C4-2B (cell line): ENCODE measurements around the gene HSBP1.

Experiments used
- ZFX ChIP-seq: fragments of 450-650 bp; IDR thresholded peaks from 2 replicates; pipeline ENCODE4 v1.6.1; 2017
- TF ChIP-seq, protein P1 (sequence below): fragments of 450-650 bp; conservative IDR thresholded peaks from 2 replicates; pipeline ENCODE4 v1.5.1; 2017; ENCODE audit warnings: mild to moderate bottlenecking

DNA sequence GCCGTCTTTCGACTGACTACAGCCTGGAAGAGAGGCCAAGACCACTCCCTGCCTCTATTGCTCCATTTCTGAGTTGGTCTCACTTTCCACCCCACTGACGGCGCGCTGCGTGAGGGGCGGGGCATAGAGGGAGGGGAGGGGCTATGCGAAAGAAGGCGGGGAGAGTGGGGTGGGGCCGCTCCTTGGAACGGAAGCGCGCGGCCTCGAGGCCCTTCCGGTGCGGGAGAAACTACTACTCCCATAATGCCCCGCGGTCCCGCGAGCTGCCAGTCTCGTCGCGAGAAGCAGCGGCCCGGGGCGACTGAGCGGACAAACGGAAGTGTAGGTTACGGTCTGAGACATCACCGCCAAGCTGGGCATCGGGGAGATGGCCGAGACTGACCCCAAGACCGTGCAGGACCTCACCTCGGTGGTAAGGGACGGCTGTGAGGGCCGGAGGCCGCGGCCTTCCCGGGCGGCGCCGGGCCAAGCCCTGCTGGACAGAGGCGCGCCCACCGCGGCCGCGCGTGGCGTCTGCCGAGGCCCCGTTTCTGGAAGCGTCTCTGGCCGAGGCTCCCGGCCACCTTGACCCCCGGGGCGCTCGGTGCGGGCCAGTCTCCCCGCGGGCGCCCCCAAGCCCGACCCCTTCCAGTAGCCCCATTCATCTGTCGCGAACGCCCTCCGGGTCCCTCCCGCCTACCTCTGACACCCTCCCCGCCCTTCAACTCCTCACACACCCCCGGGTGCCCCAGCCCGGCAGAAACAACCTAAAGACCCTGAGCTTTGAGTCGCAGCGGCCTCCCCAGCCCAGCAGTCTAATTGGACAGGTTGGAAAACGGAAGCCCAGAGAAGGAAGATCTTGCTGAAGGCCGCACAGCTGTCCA lies at the start of gene HSBP1:
- TF ChIP-seq, protein P1, sequence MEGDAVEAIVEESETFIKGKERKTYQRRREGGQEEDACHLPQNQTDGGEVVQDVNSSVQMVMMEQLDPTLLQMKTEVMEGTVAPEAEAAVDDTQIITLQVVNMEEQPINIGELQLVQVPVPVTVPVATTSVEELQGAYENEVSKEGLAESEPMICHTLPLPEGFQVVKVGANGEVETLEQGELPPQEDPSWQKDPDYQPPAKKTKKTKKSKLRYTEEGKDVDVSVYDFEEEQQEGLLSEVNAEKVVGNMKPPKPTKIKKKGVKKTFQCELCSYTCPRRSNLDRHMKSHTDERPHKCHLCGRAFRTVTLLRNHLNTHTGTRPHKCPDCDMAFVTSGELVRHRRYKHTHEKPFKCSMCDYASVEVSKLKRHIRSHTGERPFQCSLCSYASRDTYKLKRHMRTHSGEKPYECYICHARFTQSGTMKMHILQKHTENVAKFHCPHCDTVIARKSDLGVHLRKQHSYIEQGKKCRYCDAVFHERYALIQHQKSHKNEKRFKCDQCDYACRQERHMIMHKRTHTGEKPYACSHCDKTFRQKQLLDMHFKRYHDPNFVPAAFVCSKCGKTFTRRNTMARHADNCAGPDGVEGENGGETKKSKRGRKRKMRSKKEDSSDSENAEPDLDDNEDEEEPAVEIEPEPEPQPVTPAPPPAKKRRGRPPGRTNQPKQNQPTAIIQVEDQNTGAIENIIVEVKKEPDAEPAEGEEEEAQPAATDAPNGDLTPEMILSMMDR = no peak
- peak; percentile 77 for TF ChIP-seq ZFX
